Small intestine (tissue), 7 donors: Measurements from ENCODE around the gene CADPS2. TPM values are rescaled to one million over a fixed set of nuclear protein-coding genes. Genes with fewer than 3 reads are reported as not detected.
"Not testable (repeated sequence)": the region's sequence is repeated elsewhere in the genome, so short reads cannot be mapped to it uniquely, and the experiment has no call there.

ENCODE experiments used
- DNase-seq, 2 donors: peaks; one replicate each; pipeline versions ENCODE4 v3.0.0 to v3.0.0-alpha.2; 2013
- FAIRE-seq: peaks from 2 replicates; lab custom pipeline; 2012; peaks lifted over from hg19 to GRCh38; lab: Jason Lieb, UNC
- H3K27ac ChIP-seq, 3 donors: one replicate each; pipeline ENCODE4 v1.5.1; 2013; ENCODE audit warnings: low read length in 2 of 3, mild to moderate bottlenecking in 2 of 3, control low read depth in 1 of 3, inconsistent platforms in 1 of 3, low read depth in 1 of 3, moderate library complexity in 1 of 3
- H3K27me3 ChIP-seq, 3 donors: one replicate each; pipeline ENCODE4 v1.6.1; 2013; ENCODE audit warnings: low read length in 3 of 3, inconsistent platforms in 1 of 3; ENCODE audit not compliant: control insufficient read depth in 3 of 3, insufficient read depth in 3 of 3
- H3K36me3 ChIP-seq, 3 donors: one replicate each; pipeline ENCODE4 v1.6.1; 2013; ENCODE audit warnings: low read length in 3 of 3, inconsistent platforms in 1 of 3, low read depth in 1 of 3, mild to moderate bottlenecking in 1 of 3, moderate library complexity in 1 of 3; ENCODE audit not compliant: control insufficient read depth in 3 of 3, insufficient read depth in 2 of 3
- H3K4me1 ChIP-seq, 3 donors: one replicate each; pipeline ENCODE4 v1.6.1; 2013; ENCODE audit warnings: low read length in 2 of 3, inconsistent platforms in 1 of 3, low read depth in 1 of 3, mild to moderate bottlenecking in 1 of 3, moderate library complexity in 1 of 3; ENCODE audit not compliant: control insufficient read depth in 3 of 3, insufficient read depth in 2 of 3
- H3K4me3 ChIP-seq, 3 donors: one replicate each; pipeline ENCODE4 v1.5.1; 2013; ENCODE audit warnings: low read length in 3 of 3, control low read depth in 1 of 3, inconsistent platforms in 1 of 3, low read depth in 1 of 3, mild to moderate bottlenecking in 1 of 3, moderate library complexity in 1 of 3
- H3K9me3 ChIP-seq, 2 donors: one replicate each; pipeline ENCODE4 v1.6.1; 2013; ENCODE audit warnings: low read depth in 1 of 2, low read length in 1 of 2; ENCODE audit not compliant: control insufficient read depth in 2 of 2, insufficient read depth in 1 of 2
- WGBS, 3 donors: extraction: QIAGEN DNeasy Blood & Tissue Kit; methylation state at CpG; one replicate each; pipeline ENCODE4 v1.1.7; 2013; 5-methylcytosine and 5-hydroxymethylcytosine counted together
- polyA plus RNA-seq, 4 donors: library from polyadenylated mRNA; stranded (reverse) in 3 of 4; unstranded in 1 of 4; fragments of 200-250 nt in 3 of 4; fragments of 120-200 nt in 1 of 4; gene quantifications; one replicate each; pipeline versions ENCODE4 v1.2.1 to v1.2.3, GENCODE V29; 2013
- donor health status: healthy with polysubstance abuse.
- donor health status: control.
- donor health status: control.
- donor health status: Bipolar disorder and iron deficiency.
- donor health status: healthy.

The CADPS2 gene
- polyA plus RNA-seq, 4 donors = 11.3 to 26.6 (median 14.8) TPM

DNA sequence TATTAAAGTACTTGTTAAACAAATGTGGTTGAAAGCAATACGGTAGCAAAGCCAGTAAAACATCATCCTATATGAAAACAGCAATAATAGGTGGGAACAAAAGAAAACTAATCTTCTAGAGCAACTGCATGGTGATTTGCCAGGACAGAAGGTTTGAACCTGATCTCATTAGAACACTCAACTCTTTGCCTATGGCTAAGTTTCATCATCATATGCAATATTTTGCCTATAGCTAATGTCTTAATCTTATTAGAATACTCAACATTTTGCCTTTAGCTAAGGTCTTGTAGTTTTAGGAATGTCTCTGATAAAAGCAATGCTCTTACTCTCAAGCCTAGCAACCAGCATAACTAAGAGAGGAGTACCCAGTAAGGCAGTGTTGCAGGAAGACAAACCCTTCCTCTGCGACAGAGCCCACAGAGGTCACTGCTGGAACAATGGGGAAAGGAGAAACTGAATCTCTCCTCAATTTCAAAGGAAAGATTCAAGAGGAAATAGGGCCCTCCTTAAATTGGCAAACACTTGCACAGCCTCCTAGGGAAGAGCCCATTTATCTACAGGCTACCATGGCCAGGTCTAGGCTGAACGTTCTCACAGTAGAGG is 38.3 kb downstream of the CADPS2 start:
- no peak overlapping the region for H3K4me3 ChIP-seq
- no peaks in the 10 kb centered on the region for H3K27me3 ChIP-seq
- no peak for FAIRE-seq
- no peak overlapping the region for H3K27ac ChIP-seq
- WGBS, 3 donors = 63 to 88% (median 84%) methylated on average over 3 of the region's 3 CpGs
- peaks cover 0 to 6% of the 10 kb centered on the region in 2 donors for H3K9me3 ChIP-seq
- H3K4me1 ChIP-seq = no peaks in the 10 kb centered on the region
- no peak for DNase-seq
- H3K36me3 ChIP-seq = no peaks in the 10 kb centered on the region

DNA sequence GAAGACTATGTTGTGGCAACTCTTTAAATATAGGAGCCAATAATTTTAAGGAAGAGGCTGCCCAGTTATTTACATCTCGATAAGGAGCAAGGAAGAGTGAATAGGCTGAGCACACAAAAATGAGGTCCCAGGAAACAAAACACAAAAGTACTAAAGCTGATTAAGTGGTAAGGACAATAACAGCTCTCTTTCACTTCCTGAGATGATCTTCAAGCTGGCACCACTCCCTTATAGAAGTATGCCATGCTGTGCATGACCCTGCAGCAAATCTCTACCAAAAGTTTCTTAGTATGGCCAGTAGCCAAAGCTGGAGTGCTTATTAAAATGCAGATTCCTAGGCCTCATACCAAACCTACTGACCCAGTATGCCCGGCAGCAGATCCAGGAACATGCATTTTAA is 39.7 kb downstream of the CADPS2 start:
- Histone ChIP-seq H3K4me1 (no peaks in the 10 kb centered on the region), H3K36me3 (no peaks in the 10 kb centered on the region), H3K4me3 (no peak overlapping the region), H3K9me3 (peaks cover 0 to 6% of the 10 kb centered on the region in 2 donors), H3K27ac (no peak overlapping the region), H3K27me3 (no peaks in the 10 kb centered on the region)
- FAIRE-seq = no peak
- no peak for DNase-seq
- 85 to 97% (median 93%) methylated on average over 2 of the region's 2 CpGs for WGBS, 3 donors

DNA sequence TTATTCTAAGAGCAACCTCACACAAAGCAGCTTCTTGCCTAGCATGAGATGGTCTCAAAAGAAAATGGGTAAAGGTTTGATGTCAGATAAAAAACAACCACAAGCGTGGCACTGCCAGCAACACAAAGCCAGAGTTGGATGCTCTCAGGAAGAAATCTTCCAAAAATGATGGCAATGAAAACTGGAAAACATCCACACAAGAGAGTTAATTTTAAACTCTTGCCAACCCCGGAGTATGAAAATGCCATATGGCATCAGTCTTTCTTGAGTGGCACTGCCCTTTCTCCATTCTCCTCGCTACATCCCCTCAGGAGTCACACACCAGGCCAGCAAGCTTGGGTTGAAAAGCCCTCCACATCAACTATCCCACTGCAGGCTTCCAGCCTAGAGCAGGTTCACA is 41.0 kb downstream of the CADPS2 start:
- Histone ChIP-seq H3K27me3 (no peaks in the 10 kb centered on the region), H3K27ac (no peak overlapping the region), H3K36me3 (no peaks in the 10 kb centered on the region), H3K4me3 (no peak overlapping the region), H3K4me1 (no peaks in the 10 kb centered on the region), H3K9me3 (no peaks in the 10 kb centered on the region)
- WGBS, 3 donors = 83 to 89% (median 88%) methylated on average over 3 of the region's 3 CpGs
- FAIRE-seq = no peak
- DNase-seq = no peak

DNA sequence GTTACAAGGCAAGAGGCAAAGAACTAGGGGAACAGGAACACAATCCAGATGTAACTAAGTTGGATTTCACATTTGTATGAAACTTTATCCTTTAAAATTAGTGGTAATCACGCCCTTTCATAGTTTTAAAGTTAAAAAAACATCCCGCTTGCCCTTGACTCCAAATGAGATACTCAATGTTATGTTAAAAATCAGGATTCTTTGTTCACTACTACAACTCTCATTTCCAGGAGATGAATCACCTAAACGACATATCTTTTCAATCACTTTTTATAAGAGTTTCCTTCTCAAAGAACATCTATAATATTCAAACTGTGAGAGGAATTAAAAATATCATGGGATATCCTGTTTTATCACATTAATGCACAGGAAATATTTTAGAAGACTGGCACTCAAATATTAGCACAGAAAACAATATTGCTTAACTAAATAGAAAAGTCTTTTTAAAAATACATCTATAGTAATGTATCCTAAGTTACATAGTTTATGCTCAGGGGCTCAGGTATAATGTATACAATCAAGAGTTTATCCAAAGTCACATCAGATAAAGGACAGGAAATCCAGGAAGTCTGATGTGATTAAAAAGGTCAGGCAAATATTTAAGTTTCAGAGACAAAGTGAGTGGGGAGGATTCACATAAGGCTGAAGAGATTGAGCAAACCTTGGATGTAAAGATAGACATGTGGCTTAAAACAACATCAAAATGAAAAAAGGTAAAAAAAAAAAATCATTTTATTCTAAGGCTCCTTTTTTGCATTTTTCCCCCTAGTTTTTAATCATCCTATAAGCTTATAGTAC is 41.9 kb downstream of the CADPS2 start:
- 82 to 87% (median 87%) methylated on average over 3 of the region's 3 CpGs for WGBS, 3 donors
- no peak for DNase-seq

DNA sequence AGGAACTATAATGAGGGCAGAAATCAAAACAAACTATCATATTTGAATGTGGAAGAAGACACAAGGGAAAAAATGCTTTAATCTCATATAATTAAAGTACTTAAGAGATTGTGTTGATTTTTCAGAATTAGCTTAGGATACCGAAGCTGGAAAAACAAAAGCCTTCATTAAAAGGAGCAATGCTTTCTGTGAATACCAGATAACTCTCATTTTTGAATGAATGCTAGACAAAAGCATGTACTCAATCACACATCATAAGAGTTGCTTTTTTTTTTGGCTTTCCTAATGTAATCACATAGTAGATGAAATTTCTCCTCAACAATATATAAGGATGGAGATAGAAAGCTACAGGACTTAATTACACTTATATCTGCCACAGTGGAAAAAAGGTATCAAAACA is 43.3 kb downstream of the CADPS2 start:
- 77 to 90% (median 85%) methylated on average over 1 of the region's 1 CpG for WGBS, 3 donors
- no peaks in the 10 kb centered on the region for H3K27me3 ChIP-seq
- DNase-seq (no peak), FAIRE-seq (no peak)
- H3K4me1 ChIP-seq = no peaks in the 10 kb centered on the region
- no peaks in the 10 kb centered on the region for H3K36me3 ChIP-seq
- H3K27ac ChIP-seq = no peak overlapping the region
- no peak overlapping the region for H3K4me3 ChIP-seq
- no peaks in the 10 kb centered on the region for H3K9me3 ChIP-seq

More for the DNA sequence above, 41.9 kb downstream of the CADPS2 start:
- Histone ChIP-seq H3K4me3 (no peak overlapping the region), H3K27ac (no peak overlapping the region), H3K27me3 (no peaks in the 10 kb centered on the region), H3K36me3 (no peaks in the 10 kb centered on the region), H3K9me3 (no peaks in the 10 kb centered on the region), H3K4me1 (no peaks in the 10 kb centered on the region)
- no peak for FAIRE-seq

DNA sequence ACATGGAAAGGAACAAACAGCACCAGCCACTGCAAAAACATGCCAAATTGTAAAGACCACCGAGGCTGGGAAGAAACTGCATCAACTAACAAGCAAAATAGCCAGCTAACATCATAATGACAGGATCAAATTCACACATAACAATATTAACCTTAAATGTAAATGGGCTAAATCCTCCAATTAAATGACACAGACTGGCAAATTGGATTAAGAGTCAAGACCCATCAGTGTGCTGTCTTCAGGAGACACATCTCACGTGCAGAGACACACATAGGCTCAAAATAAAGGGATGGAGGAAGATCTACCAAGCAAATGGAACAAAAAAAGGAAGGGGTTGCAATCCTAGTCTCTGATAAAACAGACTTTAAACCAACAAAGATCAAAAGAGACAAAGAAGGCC is 50.0 kb downstream of the CADPS2 start:
- H3K4me1 ChIP-seq, DNase-seq, FAIRE-seq, H3K27ac ChIP-seq, H3K36me3 ChIP-seq, H3K27me3 ChIP-seq, H3K9me3 ChIP-seq, H3K4me3 ChIP-seq: not testable (repeated sequence)
- 77 to 92% (median 92%) methylated on average over 2 of the region's 2 CpGs for WGBS, 3 donors

DNA sequence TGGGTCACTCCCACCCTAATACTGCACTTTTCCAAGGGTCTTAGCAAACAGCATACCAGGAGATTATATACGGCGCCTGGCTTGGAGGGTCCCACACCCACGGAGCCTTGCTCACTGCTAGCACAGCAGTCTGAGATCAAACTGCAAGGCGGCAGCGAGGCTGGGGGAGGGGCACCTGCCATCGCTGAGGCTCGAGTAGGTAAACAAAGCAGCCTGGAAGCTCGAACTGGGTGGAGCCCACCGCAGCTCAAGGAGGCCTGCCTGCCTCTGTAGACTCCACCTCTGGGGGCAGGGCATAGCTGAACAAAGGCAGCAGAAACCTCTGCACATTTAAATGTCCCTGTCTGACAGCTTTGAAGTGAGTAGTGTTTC is 51.7 kb downstream of the CADPS2 start:
- not testable (repeated sequence) for DNase-seq, H3K27ac ChIP-seq

DNA sequence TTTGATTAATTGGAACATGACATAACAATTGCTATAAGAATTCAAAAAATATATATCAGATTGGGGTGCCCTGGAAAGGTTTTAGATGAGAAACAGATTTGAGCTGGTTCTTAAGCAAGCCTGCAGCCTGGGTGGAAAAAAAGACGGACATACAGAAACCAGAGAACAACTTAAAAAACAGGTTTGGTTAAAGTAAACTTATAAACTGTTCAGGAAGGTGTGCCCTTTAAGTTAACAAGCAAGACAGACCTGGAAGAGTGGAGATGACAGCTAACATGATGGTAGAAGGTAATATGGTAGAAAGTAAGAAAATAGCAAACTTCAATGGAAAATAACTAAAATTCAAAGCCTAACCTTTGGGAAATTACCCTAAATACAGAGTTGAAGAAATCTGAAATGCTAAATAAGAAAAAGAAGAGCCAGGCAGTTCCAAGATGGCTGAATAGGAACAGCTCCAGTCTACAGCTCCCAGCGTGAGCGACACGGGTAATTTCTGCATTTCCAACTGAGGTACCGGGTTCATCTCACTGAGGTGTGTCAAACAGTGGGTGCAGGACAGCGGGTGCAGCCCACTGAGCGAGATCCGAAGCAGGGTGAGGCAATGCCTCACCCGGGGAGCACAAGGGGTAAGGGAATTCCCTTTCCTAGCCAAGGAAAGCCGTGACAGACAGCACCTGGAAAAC is 52.2 kb downstream of the CADPS2 start:
- DNase-seq (no peak), FAIRE-seq (no peak)
- no peak overlapping the region for H3K27ac ChIP-seq
- H3K27me3 ChIP-seq = no peaks in the 10 kb centered on the region
- no peaks in the 10 kb centered on the region for H3K4me1 ChIP-seq
- WGBS, 3 donors = 92 to 96% (median 96%) methylated on average over 10 of the region's 10 CpGs
- no peak overlapping the region for H3K4me3 ChIP-seq
- no peaks in the 10 kb centered on the region for H3K9me3 ChIP-seq
- no peaks in the 10 kb centered on the region for H3K36me3 ChIP-seq

More for the DNA sequence above, 51.7 kb downstream of the CADPS2 start:
- H3K9me3 ChIP-seq, H3K36me3 ChIP-seq, H3K4me3 ChIP-seq, H3K4me1 ChIP-seq, FAIRE-seq, H3K27me3 ChIP-seq: not testable (repeated sequence)
- WGBS, 3 donors = 60 to 77% (median 67%) methylated on average over 9 of the region's 9 CpGs
